Stomach (tissue), 4 donors: ENCODE measurements around the gene TEX47.

Experiments used
- EP300 ChIP-seq: sonication (generic); formaldehyde crosslinking; IDR thresholded peaks from one replicate; pipeline ENCODE4 v1.6.1; 2017; ENCODE audit warnings: antibody characterized with exemption
- POLR2A ChIP-seq, 4 donors: fragments of 450-650 bp; IDR thresholded peaks; one replicate each; pipeline ENCODE4 v1.6.1; 2016; ENCODE audit warnings: antibody characterized with exemption in 4 of 4, control low read depth in 2 of 4, mild to moderate bottlenecking in 1 of 4, moderate library complexity in 1 of 4
- POLR2AphosphoS5 ChIP-seq, 3 donors: sonication (generic); formaldehyde crosslinking; IDR thresholded peaks; one replicate each; pipeline ENCODE4 v1.6.1; 2016; ENCODE audit warnings: antibody characterized with exemption in 3 of 3
- TF ChIP-seq, protein P1 (sequence below), 7 experiments: fragments of 450-650 bp in 4 of 7; fragments of 200-600 bp in 3 of 7; sonication (generic) in 3 of 7; IDR thresholded peaks; one replicate each; pipeline ENCODE4 v1.5.1; 2016 to 2019; ENCODE audit warnings: antibody characterized with exemption in 7 of 7, control low read depth in 2 of 7, mild to moderate bottlenecking in 1 of 7

DNA sequence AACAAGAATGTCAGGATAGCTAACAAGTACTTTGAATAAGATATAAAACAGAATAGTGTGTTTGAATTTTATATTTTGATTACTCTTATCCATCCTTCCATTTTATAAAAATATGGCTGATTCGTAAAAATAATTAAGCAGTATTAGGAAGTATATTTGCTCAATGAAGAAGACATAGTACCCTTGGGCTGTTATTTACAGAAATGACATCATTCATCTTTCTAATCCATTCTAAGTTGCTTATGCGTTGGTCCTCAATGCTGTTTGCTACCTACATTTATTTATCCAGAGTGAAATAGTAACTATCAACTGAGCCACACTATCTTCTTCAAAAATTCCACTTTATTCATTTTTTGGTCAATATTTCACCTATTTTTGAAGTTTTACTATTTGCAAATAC is 38.2 kb downstream of the TEX47 start:
- TF ChIP-seq, protein P1, sequence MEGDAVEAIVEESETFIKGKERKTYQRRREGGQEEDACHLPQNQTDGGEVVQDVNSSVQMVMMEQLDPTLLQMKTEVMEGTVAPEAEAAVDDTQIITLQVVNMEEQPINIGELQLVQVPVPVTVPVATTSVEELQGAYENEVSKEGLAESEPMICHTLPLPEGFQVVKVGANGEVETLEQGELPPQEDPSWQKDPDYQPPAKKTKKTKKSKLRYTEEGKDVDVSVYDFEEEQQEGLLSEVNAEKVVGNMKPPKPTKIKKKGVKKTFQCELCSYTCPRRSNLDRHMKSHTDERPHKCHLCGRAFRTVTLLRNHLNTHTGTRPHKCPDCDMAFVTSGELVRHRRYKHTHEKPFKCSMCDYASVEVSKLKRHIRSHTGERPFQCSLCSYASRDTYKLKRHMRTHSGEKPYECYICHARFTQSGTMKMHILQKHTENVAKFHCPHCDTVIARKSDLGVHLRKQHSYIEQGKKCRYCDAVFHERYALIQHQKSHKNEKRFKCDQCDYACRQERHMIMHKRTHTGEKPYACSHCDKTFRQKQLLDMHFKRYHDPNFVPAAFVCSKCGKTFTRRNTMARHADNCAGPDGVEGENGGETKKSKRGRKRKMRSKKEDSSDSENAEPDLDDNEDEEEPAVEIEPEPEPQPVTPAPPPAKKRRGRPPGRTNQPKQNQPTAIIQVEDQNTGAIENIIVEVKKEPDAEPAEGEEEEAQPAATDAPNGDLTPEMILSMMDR (IDR thresholded peaks at IDR 0.05) = no peak
- TF ChIP-seq EP300 = no peak
- TF ChIP-seq POLR2A (IDR thresholded peaks at IDR 0.05) = no peak
- TF ChIP-seq POLR2AphosphoS5 (IDR thresholded peaks at IDR 0.05) = no peak
